Mesothelial cell of epicardium (in vitro differentiated cells): ENCODE data around the gene EPO. TPM values are rescaled to one million over a fixed set of nuclear protein-coding genes. Genes with fewer than 3 reads are reported as not detected.
"Not testable (repeated sequence)": the region's sequence is repeated elsewhere in the genome, so short reads cannot be mapped to it uniquely, and the experiment has no call there.

Experiments used
- DNase-seq, 2 experiments: peaks; one replicate each; pipeline ENCODE4 v3.0.0; 2021; ENCODE audit warnings: low spot score in 2 of 2; ENCODE audit not compliant: unreplicated experiment in 2 of 2
- H3K27ac Mint-ChIP-seq: 2 replicates; pipeline ENCODE4 v1.8.0; 2021; ENCODE audit warnings: mixed read lengths
- H3K27me3 Mint-ChIP-seq: 2 replicates; pipeline ENCODE4 v1.8.0; 2021; ENCODE audit warnings: low read depth, mixed read lengths
- H3K36me3 Mint-ChIP-seq: 2 replicates; pipeline ENCODE4 v1.8.0; 2021; ENCODE audit warnings: mixed read lengths
- H3K4me1 Mint-ChIP-seq: 2 replicates; pipeline ENCODE4 v1.8.0; 2021; ENCODE audit warnings: mixed read lengths
- H3K4me3 Mint-ChIP-seq: 2 replicates; pipeline ENCODE4 v1.8.0; 2021; ENCODE audit warnings: mild to moderate bottlenecking, moderate library complexity, mixed read lengths
- H3K9me3 Mint-ChIP-seq: 2 replicates; pipeline ENCODE4 v1.8.0; 2021; ENCODE audit warnings: mixed read lengths
- total RNA-seq: library from RNA; stranded (reverse); gene quantifications from 3 replicates; pipeline ENCODE4 v1.2.1, GENCODE V29; 2021
- TF ChIP-seq, protein P1 (sequence below): fragments of 200-600 bp; sonication (generic); IDR thresholded peaks from one replicate; pipeline ENCODE4 v1.5.0; 2021; ENCODE audit warnings: antibody characterized with exemption; ENCODE audit not compliant: unreplicated experiment

Gene EPO
- total RNA-seq, 1 donor from 2014 or later: 0.27 TPM

- H3K36me3 Mint-ChIP-seq: peaks cover 1% of the 10 kb centered on the region
- H3K27me3 Mint-ChIP-seq: peaks cover 3% of the 10 kb centered on the region
- DNase-seq: no peak
- no peak overlapping the region for H3K4me3 Mint-ChIP-seq
- no peak overlapping the region for H3K27ac Mint-ChIP-seq
- H3K9me3 Mint-ChIP-seq: peaks cover 4% of the 10 kb centered on the region
- TF ChIP-seq, protein P1, sequence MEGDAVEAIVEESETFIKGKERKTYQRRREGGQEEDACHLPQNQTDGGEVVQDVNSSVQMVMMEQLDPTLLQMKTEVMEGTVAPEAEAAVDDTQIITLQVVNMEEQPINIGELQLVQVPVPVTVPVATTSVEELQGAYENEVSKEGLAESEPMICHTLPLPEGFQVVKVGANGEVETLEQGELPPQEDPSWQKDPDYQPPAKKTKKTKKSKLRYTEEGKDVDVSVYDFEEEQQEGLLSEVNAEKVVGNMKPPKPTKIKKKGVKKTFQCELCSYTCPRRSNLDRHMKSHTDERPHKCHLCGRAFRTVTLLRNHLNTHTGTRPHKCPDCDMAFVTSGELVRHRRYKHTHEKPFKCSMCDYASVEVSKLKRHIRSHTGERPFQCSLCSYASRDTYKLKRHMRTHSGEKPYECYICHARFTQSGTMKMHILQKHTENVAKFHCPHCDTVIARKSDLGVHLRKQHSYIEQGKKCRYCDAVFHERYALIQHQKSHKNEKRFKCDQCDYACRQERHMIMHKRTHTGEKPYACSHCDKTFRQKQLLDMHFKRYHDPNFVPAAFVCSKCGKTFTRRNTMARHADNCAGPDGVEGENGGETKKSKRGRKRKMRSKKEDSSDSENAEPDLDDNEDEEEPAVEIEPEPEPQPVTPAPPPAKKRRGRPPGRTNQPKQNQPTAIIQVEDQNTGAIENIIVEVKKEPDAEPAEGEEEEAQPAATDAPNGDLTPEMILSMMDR: no peak
- no peaks in the 10 kb centered on the region for H3K4me1 Mint-ChIP-seq
These were observed 24.3 kb downstream of the EPO start for GRCh38 chr7:100744605-100745004.

GRCh38 chr7:100745184-100745583, 24.9 kb downstream of the EPO start:
- Mint-ChIP-seq H3K36me3 (peaks cover 1% of the 10 kb centered on the region), H3K4me3 (no peak overlapping the region), H3K27ac (no peak overlapping the region), H3K27me3 (peaks cover 5% of the 10 kb centered on the region), H3K4me1 (no peaks in the 10 kb centered on the region), H3K9me3 (peaks cover 4% of the 10 kb centered on the region)
- no peak for DNase-seq
- TF ChIP-seq, protein P1: no peak

DNA sequence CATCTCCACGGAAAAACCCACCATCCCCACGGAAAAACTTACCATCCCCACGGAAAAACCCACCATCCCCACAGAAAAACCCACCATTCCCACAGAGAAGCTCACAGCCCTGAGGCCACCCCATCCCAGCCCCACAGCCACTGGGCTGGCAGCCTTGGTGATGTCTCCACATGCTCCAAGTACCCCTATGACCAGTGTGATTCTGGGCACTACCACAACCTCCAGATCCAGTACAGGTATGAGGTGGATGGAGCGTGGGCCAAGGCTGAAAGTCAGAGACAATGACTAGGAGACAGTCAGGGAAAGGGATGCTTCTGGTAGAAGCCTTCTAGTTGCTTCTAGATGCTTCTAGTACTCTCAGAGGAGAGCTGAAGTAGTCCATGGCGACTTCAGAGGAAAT, 32.7 kb downstream of the EPO start:
- H3K27ac Mint-ChIP-seq: no peak overlapping the region
- no peaks in the 10 kb centered on the region for H3K36me3 Mint-ChIP-seq
- no peak for DNase-seq

DNA sequence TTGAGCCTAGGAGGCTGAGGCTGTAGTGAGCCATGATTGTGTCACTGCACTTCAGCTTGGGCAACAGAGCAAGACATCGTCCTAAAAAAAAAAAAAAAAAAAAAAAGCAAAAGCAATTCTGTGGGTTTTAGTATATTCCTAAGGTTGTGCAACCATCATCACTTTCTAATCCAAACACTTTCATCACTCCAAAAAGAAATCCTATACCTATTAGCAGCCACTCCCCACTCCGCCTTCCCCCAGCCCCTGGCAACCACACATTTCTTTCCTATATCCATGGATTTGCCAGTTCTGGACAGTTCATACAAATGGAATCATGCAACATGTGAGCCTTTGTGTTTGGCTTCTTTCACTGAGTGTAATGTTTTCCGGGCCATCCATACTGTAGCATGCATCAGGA, 33.5 kb downstream of the EPO start:
- no peaks in the 10 kb centered on the region for H3K36me3 Mint-ChIP-seq
- no peak overlapping the region for H3K27ac Mint-ChIP-seq
- TF ChIP-seq, protein P1: no peak
- H3K9me3 Mint-ChIP-seq: no peaks in the 10 kb centered on the region
- H3K4me1 Mint-ChIP-seq: no peaks in the 10 kb centered on the region
- H3K4me3 Mint-ChIP-seq: no peak overlapping the region
- no peak for DNase-seq
- peaks cover 36% of the 10 kb centered on the region for H3K27me3 Mint-ChIP-seq

More for the DNA sequence above, 32.7 kb downstream of the EPO start:
- TF ChIP-seq, protein P1: no peak
- Mint-ChIP-seq H3K9me3 (no peaks in the 10 kb centered on the region), H3K4me1 (no peaks in the 10 kb centered on the region), H3K4me3 (no peak overlapping the region), H3K27me3 (peaks cover 39% of the 10 kb centered on the region)

- Mint-ChIP-seq H3K4me3 (no peak overlapping the region), H3K27ac (no peak overlapping the region), H3K4me1 (no peaks in the 10 kb centered on the region), H3K9me3 (no peaks in the 10 kb centered on the region), H3K36me3 (no peaks in the 10 kb centered on the region), H3K27me3 (peaks cover 4% of the 10 kb centered on the region)
- TF ChIP-seq, protein P1: no peak
- no peak for DNase-seq
These were observed 39.3 kb downstream of the EPO start for GRCh38 chr7:100759357-100760171.

- DNase-seq, H3K9me3 Mint-ChIP-seq, H3K4me1 Mint-ChIP-seq, H3K36me3 Mint-ChIP-seq, H3K4me3 Mint-ChIP-seq, H3K27ac Mint-ChIP-seq, H3K27me3 Mint-ChIP-seq: not testable (repeated sequence)
These were observed 42.6 kb downstream of the EPO start for GRCh38 chr7:100762841-100763240.
